Transverse colon (tissue), 4 donors: ENCODE results near the gene ATG13. TPM values are rescaled to one million over a fixed set of nuclear protein-coding genes. Genes with fewer than 3 reads are reported as not detected.
"Not testable (repeated sequence)": the region's sequence is repeated elsewhere in the genome, so short reads cannot be mapped to it uniquely, and the experiment has no call there.

Source experiments
- DNase-seq: peaks from one replicate; pipeline ENCODE4 v3.0.0-alpha.2; 2019
- H3K27ac ChIP-seq, 4 donors: fragments of 200-600 bp; sonication (generic); 2 replicates each; pipeline ENCODE4 v1.5.1; 2016 to 2018; ENCODE audit warnings: inconsistent platforms in 4 of 4
- H3K27me3 ChIP-seq: fragments of 200-600 bp; sonication (generic); 2 replicates; pipeline ENCODE4 v1.5.1; 2017; ENCODE audit warnings: inconsistent platforms
- H3K36me3 ChIP-seq, 4 donors: fragments of 200-600 bp; sonication (generic); 2 replicates each; pipeline ENCODE4 v1.5.1; 2017 to 2019; ENCODE audit warnings: inconsistent platforms in 4 of 4
- H3K4me1 ChIP-seq, 4 donors: fragments of 200-600 bp; sonication (generic); 2 replicates each; pipeline ENCODE4 v1.5.1; 2017 to 2020; ENCODE audit warnings: inconsistent platforms in 4 of 4
- H3K4me3 ChIP-seq, 4 donors: fragments of 200-600 bp; sonication (generic); 1 replicate in 1 of 4; 2 replicates in 3 of 4; pipeline versions ENCODE4 v1.5.1 to v1.6.1; 2017 to 2019; ENCODE audit warnings: inconsistent platforms in 4 of 4
- H3K9me3 ChIP-seq, 2 donors: fragments of 200-600 bp; sonication (generic); 2 replicates each; pipeline ENCODE4 v1.5.1; 2017 to 2019; ENCODE audit warnings: inconsistent platforms in 2 of 2
- EP300 ChIP-seq: sonication (generic); formaldehyde crosslinking; IDR thresholded peaks from one replicate; pipeline ENCODE4 v1.6.1; 2017; ENCODE audit warnings: antibody characterized with exemption, low read depth
- POLR2A ChIP-seq: fragments of 450-650 bp; IDR thresholded peaks from one replicate; pipeline ENCODE4 v1.6.1; 2016; ENCODE audit warnings: antibody characterized with exemption, mild to moderate bottlenecking, moderate library complexity
- POLR2AphosphoS5 ChIP-seq, 3 donors: sonication (generic); formaldehyde crosslinking; IDR thresholded peaks; one replicate each; pipeline ENCODE4 v1.6.1; 2016; ENCODE audit warnings: antibody characterized with exemption in 3 of 3
- WGBS, 2 donors: methylation state at CpG; one replicate each; pipeline ENCODE4 v1.1.5; 2018; ENCODE audit warnings: low coverage in 1 of 2; 5-methylcytosine and 5-hydroxymethylcytosine counted together
- in situ Hi-C, 4 donors: fragments of 200-750 bp; cut with MboI; loops; one replicate each; pipeline versions ENCODE4 v1.15.0 to v1.15.1; 2017; ENCODE audit warnings: low sequenced_read_pairs in 3 of 4, low pct_ligation_motif_present in 1 of 4, low pct_unique_long_range_greater_than_20kb in 1 of 4
- intact Hi-C: fragments of 100-400 bp; cut with DNase I; formaldehyde crosslinking; loops from one replicate; pipeline ENCODE4 v1.15.1; 2023; ENCODE audit warnings: low total_unique reads
- total RNA-seq, 4 donors: library from RNA; depleted of rRNA; stranded (reverse); fragments of >200 nt; gene quantifications; one replicate each; pipeline ENCODE4 v1.1.0, GENCODE V29; 2016
- TF ChIP-seq, protein P1 (sequence below), 5 experiments: fragments of 200-600 bp in 3 of 5; fragments of 450-650 bp in 2 of 5; sonication (generic) in 3 of 5; IDR thresholded peaks; 1 replicate in 2 of 5; 2 replicates in 3 of 5; pipeline ENCODE4 v1.5.1; 2016 to 2017; ENCODE audit warnings: antibody characterized with exemption in 5 of 5, inconsistent platforms in 3 of 5, mild to moderate bottlenecking in 2 of 5, moderate library complexity in 1 of 5

ATG13 gene
- total RNA-seq, 4 donors from 2014 or later: 40.8 to 128 (median 112) TPM

DNA sequence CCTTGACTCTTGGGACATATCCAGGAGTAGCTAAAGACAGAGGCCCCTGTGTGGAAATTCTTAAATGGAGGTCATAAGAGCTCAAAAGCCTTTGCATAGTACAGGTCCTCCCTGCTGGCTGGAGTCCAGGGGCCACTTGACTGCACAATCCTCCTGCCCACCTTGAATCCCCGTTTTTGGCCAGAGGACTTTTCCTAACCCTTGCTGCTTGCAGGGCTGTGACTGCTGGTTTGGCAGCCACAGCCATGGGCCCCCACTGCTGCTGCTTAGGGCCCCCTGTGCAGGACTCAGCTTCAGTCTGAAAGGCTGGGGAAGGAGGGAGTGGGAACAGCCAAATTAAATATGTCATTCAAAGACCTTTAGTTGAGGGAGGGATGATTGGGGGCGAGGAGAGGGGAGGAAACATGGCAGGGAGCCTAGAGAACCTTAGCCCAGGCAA lies 49.7 kb downstream of the ATG13 start:
- H3K9me3 ChIP-seq: no peaks in the 10 kb centered on the region
- no peaks in the 10 kb centered on the region for H3K27me3 ChIP-seq
- DNase-seq: no peak
- H3K4me3 ChIP-seq: no peak overlapping the region
- H3K27ac ChIP-seq: peak overlapping the region in 3 of 4 donors; percentile 22 to 49 (median 24)
- in situ Hi-C loops (no loop called here), intact Hi-C loops (no loop called here)
- H3K4me1 ChIP-seq: peaks cover 0 to 10% (median 0%) of the 10 kb centered on the region in 4 donors
- TF ChIP-seq EP300 (no peak), POLR2A (no peak), POLR2AphosphoS5 (IDR thresholded peaks at IDR 0.05) (no peak)
- TF ChIP-seq, protein P1, sequence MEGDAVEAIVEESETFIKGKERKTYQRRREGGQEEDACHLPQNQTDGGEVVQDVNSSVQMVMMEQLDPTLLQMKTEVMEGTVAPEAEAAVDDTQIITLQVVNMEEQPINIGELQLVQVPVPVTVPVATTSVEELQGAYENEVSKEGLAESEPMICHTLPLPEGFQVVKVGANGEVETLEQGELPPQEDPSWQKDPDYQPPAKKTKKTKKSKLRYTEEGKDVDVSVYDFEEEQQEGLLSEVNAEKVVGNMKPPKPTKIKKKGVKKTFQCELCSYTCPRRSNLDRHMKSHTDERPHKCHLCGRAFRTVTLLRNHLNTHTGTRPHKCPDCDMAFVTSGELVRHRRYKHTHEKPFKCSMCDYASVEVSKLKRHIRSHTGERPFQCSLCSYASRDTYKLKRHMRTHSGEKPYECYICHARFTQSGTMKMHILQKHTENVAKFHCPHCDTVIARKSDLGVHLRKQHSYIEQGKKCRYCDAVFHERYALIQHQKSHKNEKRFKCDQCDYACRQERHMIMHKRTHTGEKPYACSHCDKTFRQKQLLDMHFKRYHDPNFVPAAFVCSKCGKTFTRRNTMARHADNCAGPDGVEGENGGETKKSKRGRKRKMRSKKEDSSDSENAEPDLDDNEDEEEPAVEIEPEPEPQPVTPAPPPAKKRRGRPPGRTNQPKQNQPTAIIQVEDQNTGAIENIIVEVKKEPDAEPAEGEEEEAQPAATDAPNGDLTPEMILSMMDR (IDR thresholded peaks at IDR 0.05): no peak
- peaks cover 0 to 65% (median 29%) of the 10 kb centered on the region in 4 donors for H3K36me3 ChIP-seq
- WGBS, 2 donors: 60 to 71% methylated on average over 1 to 2 of the region's 2 CpGs

DNA sequence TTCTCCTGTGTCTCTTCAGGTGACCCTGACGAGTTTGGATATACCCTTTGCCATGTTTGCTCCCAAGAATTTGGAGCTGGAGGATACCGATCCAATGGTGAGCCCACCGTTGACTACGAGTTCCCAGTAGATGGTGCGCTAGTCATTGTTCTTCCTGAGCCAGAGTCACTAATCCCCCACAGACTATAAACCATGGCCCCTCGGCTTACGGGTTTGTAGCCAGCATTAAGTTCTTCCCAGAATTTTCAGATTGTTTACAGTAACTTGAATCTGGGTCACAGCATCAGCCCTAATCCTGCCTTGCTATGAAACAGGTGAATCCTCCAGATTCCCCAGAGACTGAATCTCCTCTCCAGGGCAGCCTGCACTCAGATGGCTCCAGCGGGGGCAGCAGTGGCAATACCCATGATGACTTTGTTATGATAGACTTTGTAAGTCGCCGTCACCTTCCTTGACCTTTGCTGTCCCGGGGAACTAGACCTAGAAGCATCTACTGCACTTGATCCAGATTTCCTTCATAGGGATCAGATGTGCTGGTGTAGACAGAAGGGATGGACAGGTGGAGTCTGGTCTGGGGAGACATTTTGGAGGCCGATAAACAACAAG lies 51.2 kb downstream of the ATG13 start:
- whole genome bisulfite sequencing, 2 donors: 89 to 93% methylated on average over 5 to 12 of the region's 12 CpGs
- H3K27ac ChIP-seq: no peak overlapping the region
- peaks cover 0 to 58% (median 28%) of the 10 kb centered on the region in 4 donors for H3K36me3 ChIP-seq
- TF ChIP-seq EP300: no peak
- TF ChIP-seq, protein P1 (IDR thresholded peaks at IDR 0.05): no peak
- intact Hi-C loops (no loop called here), in situ Hi-C loops (no loop called here)
- H3K9me3 ChIP-seq: no peaks in the 10 kb centered on the region
- H3K4me1 ChIP-seq: peaks cover 0 to 10% (median 0%) of the 10 kb centered on the region in 4 donors
- no peak for DNase-seq
- H3K4me3 ChIP-seq: no peak overlapping the region
- no peaks in the 10 kb centered on the region for H3K27me3 ChIP-seq

DNA sequence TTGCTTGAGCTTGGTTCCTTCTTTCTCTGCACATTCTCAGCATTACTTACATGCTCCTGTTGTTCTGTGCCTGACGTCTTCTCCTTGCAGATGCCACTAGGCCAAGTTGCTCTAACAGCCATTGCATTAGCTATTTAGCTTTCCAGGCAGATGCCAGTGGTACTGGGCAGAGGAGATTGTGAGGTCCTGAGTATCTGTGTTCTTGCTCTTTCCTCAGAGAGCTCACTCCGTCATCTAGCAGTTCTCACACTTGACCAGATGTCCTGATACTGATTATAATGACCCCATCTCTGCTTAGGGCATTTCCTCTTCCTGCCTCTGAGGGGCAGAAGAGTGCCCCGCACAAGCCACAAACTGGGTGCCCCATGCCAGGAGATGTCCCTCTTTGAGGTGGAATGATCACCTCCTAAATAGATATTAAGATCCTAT lies 52.4 kb downstream of the ATG13 start:
- intact Hi-C loops: no loop called here
- in situ Hi-C loops: no loop called here
- TF ChIP-seq EP300 (no peak), POLR2A (no peak), POLR2AphosphoS5 (IDR thresholded peaks at IDR 0.05) (no peak)
- TF ChIP-seq, protein P1 (IDR thresholded peaks at IDR 0.05): peak in 3 of 5 experiments; percentile 14 to 26 (median 17)
- Histone ChIP-seq H3K36me3 (peaks cover 0 to 54% (median 25%) of the 10 kb centered on the region in 4 donors), H3K27me3 (no peaks in the 10 kb centered on the region), H3K27ac (no peak overlapping the region), H3K4me1 (peaks cover 6 to 20% (median 8%) of the 10 kb centered on the region in 4 donors), H3K9me3 (no peaks in the 10 kb centered on the region), H3K4me3 (no peak overlapping the region)
- no peak for DNase-seq
- 78% methylated on average over 3 of the region's 3 CpGs; no CpG with 5 or more reads in 1 of the 2 donors for WGBS, 2 donors

DNA sequence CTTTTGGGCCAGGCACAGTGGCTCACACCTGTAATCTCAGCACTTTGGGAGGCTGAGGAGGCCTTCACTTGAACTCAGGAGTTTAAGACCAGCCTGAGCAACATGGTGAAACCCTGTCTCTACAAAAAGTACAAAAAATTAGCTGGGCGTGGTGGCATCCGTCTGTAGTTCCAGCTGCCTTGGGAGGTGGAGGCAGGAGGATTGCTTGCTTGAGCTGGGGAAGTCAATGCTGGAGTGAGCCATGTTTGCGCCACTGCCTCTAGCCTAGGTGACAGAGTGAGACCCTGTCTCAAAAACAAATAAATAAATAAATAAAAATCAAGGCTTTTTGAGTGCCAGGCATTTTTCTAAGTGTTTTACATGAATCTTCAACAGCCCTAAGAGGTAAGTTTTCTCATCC lies 53.2 kb downstream of the ATG13 start:
- H3K4me3 ChIP-seq, intact Hi-C loops, DNase-seq, H3K9me3 ChIP-seq, H3K27me3 ChIP-seq, in situ Hi-C loops: not testable (repeated sequence)
- Histone ChIP-seq H3K4me1 (peaks cover 14 to 28% (median 15%) of the 10 kb centered on the region in 4 donors), H3K27ac (peak overlapping the region in 2 of 4 donors; percentile 1 to 31), H3K36me3 (peaks cover 0 to 54% (median 25%) of the 10 kb centered on the region in 4 donors)
- WGBS, 2 donors: 60 to 87% methylated on average over 1 to 3 of the region's 3 CpGs
